GM19193 (cell line): Measurements from ENCODE around the gene MED29.

ENCODE experiments used
- POLR2A ChIP-seq: IDR thresholded peaks from 4 replicates; pipeline ENCODE4 v1.6.1; 2011; ENCODE audit not compliant: insufficient read depth, insufficient read length; ENCODE audit errors: extremely low read depth

Gene MED29

GRCh38 chr19:39360599-39360998 is 30.6 kb upstream of the MED29 start:
- no peak for TF ChIP-seq POLR2A

GRCh38 chr19:39362682-39363657 is 28.2 kb upstream of the MED29 start:
- TF ChIP-seq POLR2A, result no peak

GRCh38 chr19:39363901-39364457 is 27.2 kb upstream of the MED29 start:
- TF ChIP-seq POLR2A, result no peak

GRCh38 chr19:39365531-39365930 is 25.6 kb upstream of the MED29 start:
- TF ChIP-seq POLR2A, result no peak

- TF ChIP-seq POLR2A, result no peak
Measured at GRCh38 chr19:39369200-39369599, 22.0 kb upstream of the MED29 start.

- no peak for TF ChIP-seq POLR2A
Measured at GRCh38 chr19:39370735-39371134, 20.4 kb upstream of the MED29 start.

GRCh38 chr19:39372047-39372802 is 19.0 kb upstream of the MED29 start:
- TF ChIP-seq POLR2A, result no peak

GRCh38 chr19:39372941-39373340 is 18.2 kb upstream of the MED29 start:
- no peak for TF ChIP-seq POLR2A

- no peak for TF ChIP-seq POLR2A
Measured at GRCh38 chr19:39375929-39376328, 15.2 kb upstream of the MED29 start.

- no peak for TF ChIP-seq POLR2A
Measured at GRCh38 chr19:39377373-39378362, 13.5 kb upstream of the MED29 start.

GRCh38 chr19:39379865-39380396 is 11.2 kb upstream of the MED29 start:
- TF ChIP-seq POLR2A, result no peak

GRCh38 chr19:39380521-39381502 is 10.4 kb upstream of the MED29 start:
- no peak for TF ChIP-seq POLR2A
